IMR-90 (cell line): ENCODE measurements around the gene SH3GL2. TPM values are rescaled to one million over a fixed set of nuclear protein-coding genes. Genes with fewer than 3 reads are reported as not detected.

Source experiments
- ATAC-seq: fragments of 200-7000 bp; cut with Tn5 transposase; 2 replicates; pipeline ENCODE4 v1.9.1; 2020; ENCODE audit warnings: low read depth, mild to moderate bottlenecking, moderate library complexity
- BruUV-seq: library from RNA; stranded (reverse); fragments of 400-500 nt; replicated peaks from 2 replicates; lab custom pipeline; 2021; lab: Mats Ljungman, UMichigan
- CTCF ChIA-PET: fragments of 300-600 bp; formaldehyde crosslinking; extraction: SDS; loops from one replicate; lab custom pipeline; 2021; ENCODE audit warnings: antibody characterized with exemption; lab: Yijun Ruan, JAX
- POLR2A ChIA-PET: fragments of 300-600 bp; sonication (Branson Sonifier 250); formaldehyde crosslinking; loops from one replicate; lab custom pipeline; 2022; ENCODE audit warnings: antibody characterized with exemption; ENCODE audit not compliant: unreplicated experiment; lab: Charles Lee
- DNase-seq: peaks from one replicate; pipeline ENCODE4 v3.0.0; 2013
- H2AFZ ChIP-seq: replicated peaks from 2 replicates; pipeline ENCODE3; 2013; ENCODE audit warnings: low read length, mild to moderate bottlenecking; ENCODE audit not compliant: poor library complexity
- H2AK5ac ChIP-seq: 2 replicates; pipeline ENCODE4 v1.6.1; 2013; ENCODE audit warnings: low read depth, low read length, inconsistent platforms
- H2AK9ac ChIP-seq: replicated peaks from 2 replicates; pipeline ENCODE3; 2013; ENCODE audit warnings: mild to moderate bottlenecking, low read depth, low read length, moderate library complexity; ENCODE audit not compliant: poor library complexity
- H2BK120ac ChIP-seq: 2 replicates; pipeline ENCODE4 v1.6.1; 2013; ENCODE audit warnings: low read depth, low read length, inconsistent platforms
- H2BK15ac ChIP-seq: 3 replicates; pipeline ENCODE4 v1.6.1; 2013; ENCODE audit warnings: low read depth, low read length, inconsistent platforms
- H2BK20ac ChIP-seq: 2 replicates; pipeline ENCODE4 v1.6.1; 2013; ENCODE audit warnings: low read depth, mild to moderate bottlenecking, inconsistent platforms, low read length, moderate library complexity
- H2BK5ac ChIP-seq: 2 replicates; pipeline ENCODE4 v1.6.1; 2013; ENCODE audit warnings: mild to moderate bottlenecking, low read depth, low read length, inconsistent platforms; ENCODE audit not compliant: poor library complexity, severe bottlenecking
- H3K14ac ChIP-seq: replicated peaks from 2 replicates; pipeline ENCODE4 v1.6.1; 2013; ENCODE audit warnings: low read depth, low read length, inconsistent platforms
- H3K18ac ChIP-seq: 2 replicates; pipeline ENCODE4 v1.6.1; 2013; ENCODE audit warnings: low read depth, low read length, control low read depth
- H3K23ac ChIP-seq: 2 replicates; pipeline ENCODE4 v1.6.1; 2013; ENCODE audit warnings: low read depth, low read length, inconsistent platforms
- H3K27ac ChIP-seq: 2 replicates; pipeline ENCODE4 v1.5.1; 2013; ENCODE audit warnings: mild to moderate bottlenecking, control low read depth, low read length; ENCODE audit not compliant: insufficient read depth
- H3K27me3 ChIP-seq: 2 replicates; pipeline ENCODE4 v1.6.1; 2013; ENCODE audit warnings: low read length; ENCODE audit not compliant: control insufficient read depth, insufficient read depth
- H3K36me3 ChIP-seq: 2 replicates; pipeline ENCODE4 v1.6.1; 2013; ENCODE audit warnings: low read length, mixed read lengths; ENCODE audit not compliant: control insufficient read depth, insufficient read depth
- H3K4ac ChIP-seq: 2 replicates; pipeline ENCODE4 v1.6.1; 2013; ENCODE audit warnings: low read depth, low read length, inconsistent platforms
- H3K4me1 ChIP-seq: 2 replicates; pipeline ENCODE4 v1.6.1; 2013; ENCODE audit warnings: low read length, mixed read lengths; ENCODE audit not compliant: control insufficient read depth, insufficient read depth
- H3K4me2 ChIP-seq: 2 replicates; pipeline ENCODE4 v1.6.1; 2013; ENCODE audit warnings: low read depth, mild to moderate bottlenecking, control low read depth, low read length, moderate library complexity
- H3K4me3 ChIP-seq: 2 replicates; pipeline ENCODE4 v1.5.1; 2013; ENCODE audit warnings: low read depth, mild to moderate bottlenecking, control low read depth, low read length, moderate library complexity; ENCODE audit not compliant: insufficient read depth
- H3K56ac ChIP-seq: 2 replicates; pipeline ENCODE4 v1.6.1; 2013; ENCODE audit warnings: low read length, inconsistent platforms; ENCODE audit not compliant: insufficient read depth; ENCODE audit errors: extremely low read depth
- H3K79me1 ChIP-seq, 2 experiments: 2 replicates each; pipeline ENCODE4 v1.6.1; 2013; ENCODE audit warnings: low read length in 2 of 2, inconsistent platforms in 1 of 2, low read depth in 1 of 2
- H3K9ac ChIP-seq: 2 replicates; pipeline ENCODE4 v1.6.1; 2013; ENCODE audit warnings: low read depth, low read length, control low read depth
- H3K9me1 ChIP-seq: 2 replicates; pipeline ENCODE4 v1.6.1; 2013; ENCODE audit warnings: low read length, inconsistent platforms; ENCODE audit not compliant: insufficient read depth
- H3K9me3 ChIP-seq: 2 replicates; pipeline ENCODE4 v1.6.1; 2013; ENCODE audit warnings: low read length; ENCODE audit not compliant: control insufficient read depth, insufficient read depth
- H4K20me1 ChIP-seq: 2 replicates; pipeline ENCODE4 v1.6.1; 2013; ENCODE audit warnings: low read length, inconsistent platforms; ENCODE audit not compliant: insufficient read depth
- H4K5ac ChIP-seq: 2 replicates; pipeline ENCODE4 v1.6.1; 2013; ENCODE audit warnings: mild to moderate bottlenecking, low read depth, low read length, control low read depth
- H4K8ac ChIP-seq, 2 experiments: 2 replicates each; pipeline ENCODE4 v1.6.1; 2013; ENCODE audit warnings: low read depth in 2 of 2, low read length in 2 of 2, control low read depth in 1 of 2, inconsistent platforms in 1 of 2
- H4K91ac ChIP-seq: 2 replicates; pipeline ENCODE4 v1.6.1; 2013; ENCODE audit warnings: low read depth, low read length, inconsistent platforms; ENCODE audit not compliant: insufficient read depth
- BHLHE40 ChIP-seq: fragments of 150-350 bp; IDR thresholded peaks from 2 replicates; pipeline ENCODE4 v1.6.1; 2016; ENCODE audit warnings: mild to moderate bottlenecking, low read depth, low read length
- CEBPB ChIP-seq: IDR thresholded peaks from 2 replicates; pipeline ENCODE4 v1.6.1; 2012; ENCODE audit warnings: low read depth, low read length, improper control_type of control experiment
- CHD1 ChIP-seq: IDR thresholded peaks from 2 replicates; pipeline ENCODE4 v1.6.1; 2012; ENCODE audit warnings: low read depth, low read length, improper control_type of control experiment
- FOS ChIP-seq: fragments of 150-350 bp; IDR thresholded peaks from 2 replicates; pipeline ENCODE4 v1.6.1; 2016; ENCODE audit warnings: low read depth, low read length
- MAFK ChIP-seq: IDR thresholded peaks from 2 replicates; pipeline ENCODE4 v1.6.1; 2012; ENCODE audit warnings: low read depth, low read length, improper control_type of control experiment
- MAZ ChIP-seq: IDR thresholded peaks from 2 replicates; pipeline ENCODE4 v1.6.1; 2012; ENCODE audit warnings: low read depth, mild to moderate bottlenecking, low read length, improper control_type of control experiment, moderate library complexity, borderline replicate concordance
- MXI1 ChIP-seq: IDR thresholded peaks from 2 replicates; pipeline ENCODE4 v1.6.1; 2012; ENCODE audit warnings: low read depth, mild to moderate bottlenecking, low read length, moderate library complexity, borderline replicate concordance
- NFE2L2 ChIP-seq: fragments of 150-350 bp; IDR thresholded peaks from 2 replicates; pipeline ENCODE4 v1.6.1; 2016; ENCODE audit warnings: low read depth, mild to moderate bottlenecking, low read length
- POLR2A ChIP-seq: IDR thresholded peaks from 2 replicates; pipeline ENCODE4 v1.6.1; 2012; ENCODE audit warnings: mild to moderate bottlenecking, low read depth, low read length
- RAD21 ChIP-seq: IDR thresholded peaks from 2 replicates; pipeline ENCODE4 v1.6.1; 2012; ENCODE audit warnings: low read length, improper control_type of control experiment
- RFX5 ChIP-seq: IDR thresholded peaks from 2 replicates; pipeline ENCODE4 v1.8.0; 2012; ENCODE audit warnings: low read depth, mild to moderate bottlenecking, low read length, moderate library complexity
- SMC3 ChIP-seq: fragments of 150-350 bp; IDR thresholded peaks from 2 replicates; pipeline ENCODE4 v1.6.1; 2016; ENCODE audit warnings: low read depth, mild to moderate bottlenecking, antibody characterized with exemption, low read length, moderate library complexity
- WGBS, 2 experiments: methylation state at CpG; one replicate each; pipeline versions ENCODE4 v1.1.5 to v1.1.7; 2013; ENCODE audit warnings: missing lambda C conversion rate in 2 of 2; ENCODE audit not compliant: insufficient read length in 1 of 2; ENCODE audit errors: extremely low coverage in 2 of 2; 5-methylcytosine and 5-hydroxymethylcytosine counted together
- dilution Hi-C: fragments of 300-500 bp; cut with HindIII; formaldehyde crosslinking; loops from one replicate; pipeline ENCODE4 v1.14.3; 2018; ENCODE audit warnings: low sequenced_read_pairs; ENCODE audit not compliant: unreplicated experiment
- in situ Hi-C: fragments of 300-500 bp; cut with MboI; formaldehyde crosslinking; loops from 3 replicates; pipeline ENCODE4 v1.14.3; 2019; ENCODE audit warnings: low sequenced_read_pairs, inconsistent platforms, mixed read lengths
- intact Hi-C: fragments of 100-400 bp; cut with micrococcal nuclease; formaldehyde crosslinking; loops from 2 replicates; pipeline ENCODE4 v1.10.0; 2022
- polyA plus RNA-seq, 3 experiments: library from polyadenylated mRNA; depleted of rRNA; stranded (reverse); fragments of >200 nt; gene quantifications; 2 replicates each; pipeline ENCODE4 v1.2.3, GENCODE V29; 2012; ENCODE audit warnings: low replicate concordance in 1 of 3
- total RNA-seq: library from RNA; depleted of rRNA; stranded (reverse); fragments of >200 nt; gene quantifications from 2 replicates; pipeline ENCODE4 v1.2.3, GENCODE V29; 2012
- TF ChIP-seq, protein P1 (sequence below): conservative IDR thresholded peaks from 2 replicates; pipeline ENCODE4 v1.5.1; 2012; ENCODE audit warnings: mild to moderate bottlenecking, low read depth, low read length, improper control_type of control experiment
- TF ChIP-seq, protein P2 (sequence below): fragments of 150-350 bp; IDR thresholded peaks from 2 replicates; pipeline ENCODE4 v1.6.1; 2017; ENCODE audit warnings: mild to moderate bottlenecking, antibody characterized with exemption, low read length, low read depth

Gene SH3GL2
- total and polyA plus RNA-seq, 2 of the 4 experiments (the other 2 are of a cell fraction): under 0.01 to 0.05 TPM

GRCh38 chr9:17531642-17532254 is 47.1 kb upstream of the SH3GL2 start:
- Histone ChIP-seq H2BK120ac (no peak overlapping the region), H2BK5ac (no peak overlapping the region), H3K4ac (no peak overlapping the region), H2BK15ac (no peak overlapping the region), H4K5ac (no peak overlapping the region), H2BK20ac (no peak overlapping the region), H3K4me1 (no peaks in the 10 kb centered on the region), H3K36me3 (no peaks in the 10 kb centered on the region), H3K4me2 (peak overlapping the region; percentile 94), H2AK5ac (no peak overlapping the region), H3K9me3 (no peaks in the 10 kb centered on the region), H4K8ac (no peak overlapping the region), H3K9me1 (no peaks in the 10 kb centered on the region), H4K20me1 (no peaks in the 10 kb centered on the region), H3K18ac (no peak overlapping the region), H3K4me3 (peak overlapping the region; percentile 24; the same call in 1 of the 2 replicates), H3K27me3 (peaks cover 2% of the 10 kb centered on the region; the same call in 1 of the 2 replicates), H2AK9ac (no peak overlapping the region), H3K56ac (no peak overlapping the region), H3K14ac (no peak overlapping the region), H3K9ac (peak overlapping the region; percentile 60; the same call in 1 of the 2 replicates), H2AFZ (no peak overlapping the region), H3K27ac (no peak overlapping the region), H3K23ac (no peak overlapping the region), H4K91ac (no peak overlapping the region), H3K79me1 (no peaks in the 10 kb centered on the region)
- DNase-seq: peak; percentile 60
- CTCF ChIA-PET: interaction anchor here (1.2 to 2.4 kb wide), 3 partner anchors 11 to 279 kb away, joined by 3 to 12 read pairs (median 4); no protein-coding TSS in a partner anchor
- POLR2A ChIA-PET: no interaction called here
- peak; percentile 83 for ATAC-seq
- intact Hi-C loops: loop anchor here (1.0 to 2.0 kb wide), 2 partner anchors 271 to 681 kb away; no protein-coding TSS in a partner anchor
- TF ChIP-seq MAFK (no peak), MAZ (no peak), FOS (no peak), SMC3 (peak; percentile 68), BHLHE40 (no peak), MXI1 (no peak), POLR2A (no peak), RAD21 (peak; percentile 70), NFE2L2 (no peak), CEBPB (no peak), RFX5 (no peak), CHD1 (no peak)
- TF ChIP-seq, protein P1, sequence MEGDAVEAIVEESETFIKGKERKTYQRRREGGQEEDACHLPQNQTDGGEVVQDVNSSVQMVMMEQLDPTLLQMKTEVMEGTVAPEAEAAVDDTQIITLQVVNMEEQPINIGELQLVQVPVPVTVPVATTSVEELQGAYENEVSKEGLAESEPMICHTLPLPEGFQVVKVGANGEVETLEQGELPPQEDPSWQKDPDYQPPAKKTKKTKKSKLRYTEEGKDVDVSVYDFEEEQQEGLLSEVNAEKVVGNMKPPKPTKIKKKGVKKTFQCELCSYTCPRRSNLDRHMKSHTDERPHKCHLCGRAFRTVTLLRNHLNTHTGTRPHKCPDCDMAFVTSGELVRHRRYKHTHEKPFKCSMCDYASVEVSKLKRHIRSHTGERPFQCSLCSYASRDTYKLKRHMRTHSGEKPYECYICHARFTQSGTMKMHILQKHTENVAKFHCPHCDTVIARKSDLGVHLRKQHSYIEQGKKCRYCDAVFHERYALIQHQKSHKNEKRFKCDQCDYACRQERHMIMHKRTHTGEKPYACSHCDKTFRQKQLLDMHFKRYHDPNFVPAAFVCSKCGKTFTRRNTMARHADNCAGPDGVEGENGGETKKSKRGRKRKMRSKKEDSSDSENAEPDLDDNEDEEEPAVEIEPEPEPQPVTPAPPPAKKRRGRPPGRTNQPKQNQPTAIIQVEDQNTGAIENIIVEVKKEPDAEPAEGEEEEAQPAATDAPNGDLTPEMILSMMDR: peak; percentile 91
- TF ChIP-seq, protein P2, sequence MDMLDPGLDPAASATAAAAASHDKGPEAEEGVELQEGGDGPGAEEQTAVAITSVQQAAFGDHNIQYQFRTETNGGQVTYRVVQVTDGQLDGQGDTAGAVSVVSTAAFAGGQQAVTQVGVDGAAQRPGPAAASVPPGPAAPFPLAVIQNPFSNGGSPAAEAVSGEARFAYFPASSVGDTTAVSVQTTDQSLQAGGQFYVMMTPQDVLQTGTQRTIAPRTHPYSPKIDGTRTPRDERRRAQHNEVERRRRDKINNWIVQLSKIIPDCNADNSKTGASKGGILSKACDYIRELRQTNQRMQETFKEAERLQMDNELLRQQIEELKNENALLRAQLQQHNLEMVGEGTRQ: no peak
- 0% methylated on average over 1 of the region's 10 CpGs; no CpG with 5 or more reads in 1 of the 2 experiments for WGBS, 2 experiments
- in situ Hi-C loops: loop anchor here (10.0 to 25.0 kb wide), 2 partner anchors 663 to 1506 kb away; partner anchors contain the start of genes RRAGA and SAXO1
- dilution Hi-C loops: loop anchor here (25.0 kb wide), 1 partner anchor 256 kb away; no protein-coding TSS in a partner anchor
- no TSS peak for BruUV-seq
